Measurements from ENCODE around the gene YTHDF1. TPM values are rescaled to one million over a fixed set of nuclear protein-coding genes. Genes with fewer than 3 reads are reported as not detected.

YTHDF1 gene
- total RNA-seq, 1 donor from 2014 or later = 43.3 TPM

GRCh38 chr20:63188641-63189321, 27.1 kb downstream of the YTHDF1 start:
- no peak for DNase-seq
- no peak for TF ChIP-seq CTCF (IDR thresholded peaks at IDR 0.05; ENCODE audit: partially characterized antibody, unreplicated experiment)
- H3K4me1 Mint-ChIP-seq (ENCODE audit: low read depth, unreplicated experiment) = no peaks in the 10 kb centered on the region

GRCh38 chr20:63188159-63188442, 27.8 kb downstream of the YTHDF1 start:
- no peak for TF ChIP-seq CTCF (IDR thresholded peaks at IDR 0.05; ENCODE audit: partially characterized antibody, unreplicated experiment)
- H3K36me3 Mint-ChIP-seq (ENCODE audit: unreplicated experiment) = no peaks in the 10 kb centered on the region

More at GRCh38 chr20:63188641-63189321, 27.1 kb downstream of the YTHDF1 start:
- no peak overlapping the region for H3K4me3 Mint-ChIP-seq (ENCODE audit: unreplicated experiment)
- H3K27ac Mint-ChIP-seq (ENCODE audit: unreplicated experiment) = no peak overlapping the region
- H3K36me3 Mint-ChIP-seq (ENCODE audit: unreplicated experiment) = no peaks in the 10 kb centered on the region
- H3K9me3 Mint-ChIP-seq (ENCODE audit: unreplicated experiment) = peaks cover 34% of the 10 kb centered on the region
- peaks cover 5% of the 10 kb centered on the region for H3K27me3 Mint-ChIP-seq (ENCODE audit: unreplicated experiment)

GRCh38 chr20:63187338-63188158, 28.4 kb downstream of the YTHDF1 start:
- Mint-ChIP-seq H3K4me1 (ENCODE audit: low read depth, unreplicated experiment) (no peaks in the 10 kb centered on the region), H3K27me3 (ENCODE audit: unreplicated experiment) (peaks cover 5% of the 10 kb centered on the region), H3K27ac (ENCODE audit: unreplicated experiment) (no peak overlapping the region), H3K4me3 (ENCODE audit: unreplicated experiment) (no peak overlapping the region), H3K36me3 (ENCODE audit: unreplicated experiment) (no peaks in the 10 kb centered on the region), H3K9me3 (ENCODE audit: unreplicated experiment) (peaks cover 36% of the 10 kb centered on the region)
- no peak for DNase-seq
- no peak for TF ChIP-seq CTCF (IDR thresholded peaks at IDR 0.05; ENCODE audit: partially characterized antibody, unreplicated experiment)

More at GRCh38 chr20:63188159-63188442, 27.8 kb downstream of the YTHDF1 start:
- Mint-ChIP-seq H3K4me3 (ENCODE audit: unreplicated experiment) (no peak overlapping the region), H3K27ac (ENCODE audit: unreplicated experiment) (no peak overlapping the region), H3K9me3 (ENCODE audit: unreplicated experiment) (peaks cover 36% of the 10 kb centered on the region), H3K4me1 (ENCODE audit: low read depth, unreplicated experiment) (no peaks in the 10 kb centered on the region), H3K27me3 (ENCODE audit: unreplicated experiment) (peaks cover 5% of the 10 kb centered on the region)
- DNase-seq = no peak

- DNase-seq = no peak
- H3K4me1 Mint-ChIP-seq (ENCODE audit: low read depth, unreplicated experiment) = no peaks in the 10 kb centered on the region
- H3K4me3 Mint-ChIP-seq (ENCODE audit: unreplicated experiment) = no peak overlapping the region
- no peak for TF ChIP-seq CTCF (IDR thresholded peaks at IDR 0.05; ENCODE audit: partially characterized antibody, unreplicated experiment)
- no peak overlapping the region for H3K27ac Mint-ChIP-seq (ENCODE audit: unreplicated experiment)
- H3K9me3 Mint-ChIP-seq (ENCODE audit: unreplicated experiment) = peaks cover 33% of the 10 kb centered on the region
- H3K27me3 Mint-ChIP-seq (ENCODE audit: unreplicated experiment) = peaks cover 7% of the 10 kb centered on the region
- no peaks in the 10 kb centered on the region for H3K36me3 Mint-ChIP-seq (ENCODE audit: unreplicated experiment)
Measured at GRCh38 chr20:63186528-63187316, 29.2 kb downstream of the YTHDF1 start.
